Activated T-helper 2 cell treated with anti-CD3 and anti-CD28 coated beads, Interferon-gamma antibody, Interleukin-2, Interleukin-4, amounts not matched to agents 10 μg/mL and 5 μg/mL and 100 μg/mL, durations not matched to agents 14 hours and 24 hours and 36 hours (primary cell): Measurements from ENCODE around the gene KRT24. TPM values are rescaled to one million over a fixed set of nuclear protein-coding genes. Genes with fewer than 3 reads are reported as not detected.

ENCODE experiments used
- DNase-seq: peaks from one replicate; pipeline ENCODE4 v3.0.0; 2021; ENCODE audit warnings: low spot score
- H3K27ac Mint-ChIP-seq: one replicate; pipeline ENCODE4 v1.8.0; 2021; ENCODE audit warnings: mixed read lengths
- H3K27me3 Mint-ChIP-seq: one replicate; pipeline ENCODE4 v1.8.0; 2021; ENCODE audit warnings: low read depth, mixed read lengths
- H3K36me3 Mint-ChIP-seq: one replicate; pipeline ENCODE4 v1.8.0; 2021; ENCODE audit warnings: low read depth, mixed read lengths
- H3K4me1 Mint-ChIP-seq: one replicate; pipeline ENCODE4 v1.8.0; 2021; ENCODE audit warnings: low read depth, mixed read lengths
- H3K4me3 Mint-ChIP-seq: one replicate; pipeline ENCODE4 v1.8.0; 2021; ENCODE audit warnings: low read depth, mild to moderate bottlenecking, moderate library complexity, mixed read lengths
- H3K9me3 Mint-ChIP-seq: one replicate; pipeline ENCODE4 v1.8.0; 2021; ENCODE audit warnings: mixed read lengths
- intact Hi-C: fragments of 100-400 bp; cut with micrococcal nuclease; formaldehyde crosslinking; loops from one replicate; pipeline ENCODE4 v1.15.1; 2023
- total RNA-seq: library from RNA; stranded (reverse); gene quantifications from 2 replicates; pipeline ENCODE4 v1.2.3, GENCODE V29; 2022

The KRT24 gene
- total RNA-seq, 1 donor from 2014 or later = not detected

GRCh38 chr17:40718930-40719329 is 15.4 kb upstream of the KRT24 start:
- Mint-ChIP-seq H3K4me1 (no peaks in the 10 kb centered on the region), H3K4me3 (no peak overlapping the region), H3K27ac (no peak overlapping the region), H3K36me3 (no peaks in the 10 kb centered on the region), H3K27me3 (peaks cover 18% of the 10 kb centered on the region), H3K9me3 (no peaks in the 10 kb centered on the region)
- intact Hi-C loops = no loop called here
- DNase-seq = no peak

- Mint-ChIP-seq H3K9me3 (no peaks in the 10 kb centered on the region), H3K27ac (no peak overlapping the region), H3K27me3 (peaks cover 14% of the 10 kb centered on the region), H3K36me3 (no peaks in the 10 kb centered on the region), H3K4me3 (no peak overlapping the region), H3K4me1 (no peaks in the 10 kb centered on the region)
- intact Hi-C loops = no loop called here
- DNase-seq = no peak
These were observed 14.2 kb upstream of the KRT24 start for GRCh38 chr17:40717776-40718175.

- Mint-ChIP-seq H3K27ac (no peak overlapping the region), H3K4me1 (no peaks in the 10 kb centered on the region), H3K27me3 (peaks cover 4% of the 10 kb centered on the region), H3K36me3 (no peaks in the 10 kb centered on the region), H3K9me3 (no peaks in the 10 kb centered on the region), H3K4me3 (no peak overlapping the region)
- DNase-seq = no peak
- intact Hi-C loops = no loop called here
These were observed 10.9 kb upstream of the KRT24 start for GRCh38 chr17:40714473-40714872.

GRCh38 chr17:40707745-40708144 is 4.2 kb upstream of the KRT24 start:
- H3K4me3 Mint-ChIP-seq = no peak overlapping the region
- no peak overlapping the region for H3K27ac Mint-ChIP-seq
- H3K36me3 Mint-ChIP-seq = no peaks in the 10 kb centered on the region
- intact Hi-C loops = no loop called here
- no peak for DNase-seq
- H3K4me1 Mint-ChIP-seq = no peaks in the 10 kb centered on the region
- peaks cover 23% of the 10 kb centered on the region for H3K27me3 Mint-ChIP-seq
- H3K9me3 Mint-ChIP-seq = no peaks in the 10 kb centered on the region

- H3K27me3 Mint-ChIP-seq = peaks cover 30% of the 10 kb centered on the region
- H3K36me3 Mint-ChIP-seq = no peaks in the 10 kb centered on the region
- H3K4me1 Mint-ChIP-seq = no peaks in the 10 kb centered on the region
- H3K4me3 Mint-ChIP-seq = no peak overlapping the region
- H3K9me3 Mint-ChIP-seq = no peaks in the 10 kb centered on the region
- intact Hi-C loops = no loop called here
- H3K27ac Mint-ChIP-seq = no peak overlapping the region
- no peak for DNase-seq
These were observed 2.0 kb upstream of the KRT24 start for GRCh38 chr17:40705584-40705983.

GRCh38 chr17:40702271-40702670 is 1.3 kb downstream of the KRT24 start:
- intact Hi-C loops = no loop called here
- Mint-ChIP-seq H3K4me1 (no peaks in the 10 kb centered on the region), H3K36me3 (no peaks in the 10 kb centered on the region), H3K27me3 (peaks cover 45% of the 10 kb centered on the region), H3K9me3 (no peaks in the 10 kb centered on the region), H3K27ac (no peak overlapping the region), H3K4me3 (no peak overlapping the region)
- no peak for DNase-seq

GRCh38 chr17:40699853-40700252 is 3.7 kb downstream of the KRT24 start:
- intact Hi-C loops = no loop called here
- no peaks in the 10 kb centered on the region for H3K4me1 Mint-ChIP-seq
- H3K4me3 Mint-ChIP-seq = no peak overlapping the region
- no peaks in the 10 kb centered on the region for H3K9me3 Mint-ChIP-seq
- no peak overlapping the region for H3K27ac Mint-ChIP-seq
- H3K36me3 Mint-ChIP-seq = no peaks in the 10 kb centered on the region
- peaks cover 52% of the 10 kb centered on the region for H3K27me3 Mint-ChIP-seq
- no peak for DNase-seq

GRCh38 chr17:40699371-40699770 is 4.2 kb downstream of the KRT24 start:
- peaks cover 52% of the 10 kb centered on the region for H3K27me3 Mint-ChIP-seq
- no peaks in the 10 kb centered on the region for H3K9me3 Mint-ChIP-seq
- no peaks in the 10 kb centered on the region for H3K4me1 Mint-ChIP-seq
- H3K4me3 Mint-ChIP-seq = no peak overlapping the region
- H3K36me3 Mint-ChIP-seq = no peaks in the 10 kb centered on the region
- H3K27ac Mint-ChIP-seq = no peak overlapping the region
- intact Hi-C loops = no loop called here
- DNase-seq = no peak

GRCh38 chr17:40697297-40697696 is 6.3 kb downstream of the KRT24 start:
- no peaks in the 10 kb centered on the region for H3K9me3 Mint-ChIP-seq
- DNase-seq = no peak
- H3K36me3 Mint-ChIP-seq = no peaks in the 10 kb centered on the region
- no peak overlapping the region for H3K4me3 Mint-ChIP-seq
- no peaks in the 10 kb centered on the region for H3K4me1 Mint-ChIP-seq
- intact Hi-C loops = no loop called here
- H3K27ac Mint-ChIP-seq = no peak overlapping the region
- peaks cover 49% of the 10 kb centered on the region for H3K27me3 Mint-ChIP-seq

GRCh38 chr17:40696651-40697072 is 6.9 kb downstream of the KRT24 start:
- DNase-seq = no peak
- H3K4me3 Mint-ChIP-seq = no peak overlapping the region
- peaks cover 53% of the 10 kb centered on the region for H3K27me3 Mint-ChIP-seq
- no peaks in the 10 kb centered on the region for H3K36me3 Mint-ChIP-seq
- H3K9me3 Mint-ChIP-seq = no peaks in the 10 kb centered on the region
- H3K27ac Mint-ChIP-seq = no peak overlapping the region
- H3K4me1 Mint-ChIP-seq = no peaks in the 10 kb centered on the region
- intact Hi-C loops = no loop called here

- H3K36me3 Mint-ChIP-seq = no peaks in the 10 kb centered on the region
- no peaks in the 10 kb centered on the region for H3K4me1 Mint-ChIP-seq
- no peaks in the 10 kb centered on the region for H3K9me3 Mint-ChIP-seq
- H3K4me3 Mint-ChIP-seq = no peak overlapping the region
- DNase-seq = no peak
- H3K27ac Mint-ChIP-seq = no peak overlapping the region
- intact Hi-C loops = no loop called here
- peaks cover 54% of the 10 kb centered on the region for H3K27me3 Mint-ChIP-seq
These were observed 7.6 kb downstream of the KRT24 start for GRCh38 chr17:40695874-40696472.

GRCh38 chr17:40694584-40694983 is 9.0 kb downstream of the KRT24 start:
- H3K27ac Mint-ChIP-seq = no peak overlapping the region
- no peaks in the 10 kb centered on the region for H3K4me1 Mint-ChIP-seq
- intact Hi-C loops = no loop called here
- no peak overlapping the region for H3K4me3 Mint-ChIP-seq
- H3K9me3 Mint-ChIP-seq = no peaks in the 10 kb centered on the region
- H3K27me3 Mint-ChIP-seq = peaks cover 54% of the 10 kb centered on the region
- no peak for DNase-seq
- no peaks in the 10 kb centered on the region for H3K36me3 Mint-ChIP-seq

GRCh38 chr17:40687106-40687505 is 16.4 kb downstream of the KRT24 start:
- Mint-ChIP-seq H3K36me3 (no peaks in the 10 kb centered on the region), H3K27ac (no peak overlapping the region), H3K4me3 (no peak overlapping the region), H3K4me1 (no peaks in the 10 kb centered on the region), H3K27me3 (peaks cover 21% of the 10 kb centered on the region), H3K9me3 (no peaks in the 10 kb centered on the region)
- intact Hi-C loops = no loop called here
- DNase-seq = no peak

GRCh38 chr17:40686192-40686591 is 17.4 kb downstream of the KRT24 start:
- no peak for DNase-seq
- Mint-ChIP-seq H3K27me3 (peaks cover 22% of the 10 kb centered on the region), H3K36me3 (no peaks in the 10 kb centered on the region), H3K27ac (no peak overlapping the region), H3K4me1 (no peaks in the 10 kb centered on the region), H3K4me3 (no peak overlapping the region), H3K9me3 (no peaks in the 10 kb centered on the region)
- intact Hi-C loops = no loop called here
